ENCODE measurements around the gene WDR37.

WDR37 gene

GRCh38 chr10:1015688-1016087, 40.5 kb upstream of the WDR37 start:
- no peaks in the 10 kb centered on the region for H3K4me1 ChIP-seq (ENCODE audit: insufficient read depth, insufficient read length)
- H3K27me3 ChIP-seq (ENCODE audit: insufficient read depth, insufficient read length): no peaks in the 10 kb centered on the region
- TF ChIP-seq YY1 (IDR thresholded peaks at IDR 0.05; ENCODE audit: insufficient read depth, insufficient read length): no peak
- TF ChIP-seq SUZ12 (IDR thresholded peaks at IDR 0.05; ENCODE audit: extremely low read depth, insufficient read depth, insufficient read length): no peak
- TF ChIP-seq ZNF274 (IDR thresholded peaks at IDR 0.05; ENCODE audit: low read depth, low read length): no peak
- DNase-seq (ENCODE audit: low read depth, low spot score): no peak
- no peaks in the 10 kb centered on the region for H3K9me3 ChIP-seq (ENCODE audit: insufficient read depth, low read length)
- no peak overlapping the region for H3K4me3 ChIP-seq (ENCODE audit: insufficient read length, low read depth)
- H3K9ac ChIP-seq (ENCODE audit: insufficient read length, low read depth): no peak overlapping the region
- H3K36me3 ChIP-seq (ENCODE audit: insufficient read depth, insufficient read length, low read length): peaks cover 79% of the 10 kb centered on the region

DNA sequence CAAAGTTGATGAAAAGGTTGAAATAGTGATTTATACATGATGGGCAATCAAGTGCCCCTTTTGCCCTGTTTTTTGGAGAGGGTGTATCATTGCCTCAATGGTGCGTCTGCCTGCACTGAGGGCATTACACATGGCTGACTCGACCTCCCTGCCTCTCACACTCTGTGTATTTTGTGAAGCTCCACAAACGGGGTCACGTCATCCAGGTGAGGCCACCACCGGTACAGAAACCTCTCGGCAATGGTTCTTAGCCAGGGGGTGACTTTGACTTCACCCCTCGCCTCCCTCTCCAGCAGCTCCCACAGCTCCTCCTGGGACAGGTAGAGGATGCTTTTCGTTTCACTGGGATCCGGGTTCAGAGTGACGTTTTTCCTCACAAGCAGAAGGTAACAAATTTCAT, 36.8 kb upstream of the WDR37 start:
- DNase-seq (ENCODE audit: low read depth, low spot score): no peak
- Histone ChIP-seq H3K9ac (ENCODE audit: insufficient read length, low read depth) (no peak overlapping the region), H3K9me3 (ENCODE audit: insufficient read depth, low read length) (no peaks in the 10 kb centered on the region), H3K27me3 (ENCODE audit: insufficient read depth, insufficient read length) (no peaks in the 10 kb centered on the region), H3K36me3 (ENCODE audit: insufficient read depth, insufficient read length, low read length) (peaks cover 53% of the 10 kb centered on the region), H3K4me1 (ENCODE audit: insufficient read depth, insufficient read length) (no peaks in the 10 kb centered on the region), H3K4me3 (ENCODE audit: insufficient read length, low read depth) (no peak overlapping the region)
- TF ChIP-seq YY1 (IDR thresholded peaks at IDR 0.05; ENCODE audit: insufficient read depth, insufficient read length): no peak
- no peak for TF ChIP-seq SUZ12 (IDR thresholded peaks at IDR 0.05; ENCODE audit: extremely low read depth, insufficient read depth, insufficient read length)
- TF ChIP-seq ZNF274 (IDR thresholded peaks at IDR 0.05; ENCODE audit: low read depth, low read length): no peak

GRCh38 chr10:1020460-1020859, 35.7 kb upstream of the WDR37 start:
- Histone ChIP-seq H3K9ac (ENCODE audit: insufficient read length, low read depth) (no peak overlapping the region), H3K9me3 (ENCODE audit: insufficient read depth, low read length) (no peaks in the 10 kb centered on the region), H3K4me1 (ENCODE audit: insufficient read depth, insufficient read length) (no peaks in the 10 kb centered on the region), H3K27me3 (ENCODE audit: insufficient read depth, insufficient read length) (no peaks in the 10 kb centered on the region), H3K36me3 (ENCODE audit: insufficient read depth, insufficient read length, low read length) (peaks cover 45% of the 10 kb centered on the region), H3K4me3 (ENCODE audit: insufficient read length, low read depth) (no peak overlapping the region)
- no peak for TF ChIP-seq ZNF274 (IDR thresholded peaks at IDR 0.05; ENCODE audit: low read depth, low read length)
- no peak for TF ChIP-seq YY1 (IDR thresholded peaks at IDR 0.05; ENCODE audit: insufficient read depth, insufficient read length)
- no peak for TF ChIP-seq SUZ12 (IDR thresholded peaks at IDR 0.05; ENCODE audit: extremely low read depth, insufficient read depth, insufficient read length)
- DNase-seq (ENCODE audit: low read depth, low spot score): no peak

DNA sequence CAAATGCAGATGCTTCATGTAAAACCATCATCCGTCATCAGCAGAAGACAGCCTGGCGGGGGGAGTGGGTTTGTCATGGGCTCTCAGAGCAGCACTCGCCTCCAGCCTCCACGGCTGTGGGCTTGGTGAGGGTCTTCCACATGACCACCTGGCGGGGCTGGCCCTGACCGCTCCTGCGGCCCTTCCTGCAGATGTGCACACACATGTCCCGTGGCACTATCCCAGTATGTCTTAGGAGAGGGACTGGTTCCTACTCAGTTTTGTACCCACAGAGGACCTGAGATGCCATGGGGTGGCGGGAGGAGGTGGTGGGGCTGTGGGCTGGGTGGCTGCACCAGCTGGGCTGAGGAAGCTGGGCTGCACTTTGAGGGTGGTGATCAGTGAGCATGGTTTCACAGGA, 35.2 kb upstream of the WDR37 start:
- Histone ChIP-seq H3K4me1 (ENCODE audit: insufficient read depth, insufficient read length) (no peaks in the 10 kb centered on the region), H3K9me3 (ENCODE audit: insufficient read depth, low read length) (no peaks in the 10 kb centered on the region), H3K36me3 (ENCODE audit: insufficient read depth, insufficient read length, low read length) (peaks cover 40% of the 10 kb centered on the region), H3K9ac (ENCODE audit: insufficient read length, low read depth) (no peak overlapping the region), H3K4me3 (ENCODE audit: insufficient read length, low read depth) (no peak overlapping the region), H3K27me3 (ENCODE audit: insufficient read depth, insufficient read length) (no peaks in the 10 kb centered on the region)
- DNase-seq (ENCODE audit: low read depth, low spot score): no peak
- TF ChIP-seq ZNF274 (IDR thresholded peaks at IDR 0.05; ENCODE audit: low read depth, low read length) (no peak), SUZ12 (IDR thresholded peaks at IDR 0.05; ENCODE audit: extremely low read depth, insufficient read depth, insufficient read length) (no peak), YY1 (IDR thresholded peaks at IDR 0.05; ENCODE audit: insufficient read depth, insufficient read length) (no peak)

DNA sequence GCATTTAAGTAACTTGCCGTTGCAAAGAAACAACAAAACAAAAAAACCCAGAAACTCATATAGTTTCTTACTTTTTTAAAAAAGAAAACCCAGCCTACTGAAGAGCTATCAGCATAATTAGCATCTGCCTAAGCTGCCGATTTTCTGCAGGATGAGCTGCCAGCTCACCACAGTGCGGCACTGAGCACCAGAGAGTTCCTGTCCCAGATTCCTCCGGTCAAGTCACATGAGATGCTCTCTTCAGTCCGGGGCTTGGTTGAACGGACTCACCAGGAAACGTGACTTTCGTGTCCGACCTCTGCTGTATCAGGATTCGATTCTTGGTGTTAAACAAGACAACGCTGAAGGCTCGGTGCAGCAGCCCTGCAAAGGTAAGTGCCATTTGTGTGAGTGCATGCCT, 33.8 kb upstream of the WDR37 start:
- no peak for TF ChIP-seq SUZ12 (IDR thresholded peaks at IDR 0.05; ENCODE audit: extremely low read depth, insufficient read depth, insufficient read length)
- no peak for TF ChIP-seq YY1 (IDR thresholded peaks at IDR 0.05; ENCODE audit: insufficient read depth, insufficient read length)
- no peak for TF ChIP-seq ZNF274 (IDR thresholded peaks at IDR 0.05; ENCODE audit: low read depth, low read length)
- Histone ChIP-seq H3K4me3 (ENCODE audit: insufficient read length, low read depth) (no peak overlapping the region), H3K4me1 (ENCODE audit: insufficient read depth, insufficient read length) (no peaks in the 10 kb centered on the region), H3K27me3 (ENCODE audit: insufficient read depth, insufficient read length) (no peaks in the 10 kb centered on the region), H3K36me3 (ENCODE audit: insufficient read depth, insufficient read length, low read length) (peaks cover 27% of the 10 kb centered on the region), H3K9me3 (ENCODE audit: insufficient read depth, low read length) (no peaks in the 10 kb centered on the region), H3K9ac (ENCODE audit: insufficient read length, low read depth) (no peak overlapping the region)
- no peak for DNase-seq (ENCODE audit: low read depth, low spot score)

DNA sequence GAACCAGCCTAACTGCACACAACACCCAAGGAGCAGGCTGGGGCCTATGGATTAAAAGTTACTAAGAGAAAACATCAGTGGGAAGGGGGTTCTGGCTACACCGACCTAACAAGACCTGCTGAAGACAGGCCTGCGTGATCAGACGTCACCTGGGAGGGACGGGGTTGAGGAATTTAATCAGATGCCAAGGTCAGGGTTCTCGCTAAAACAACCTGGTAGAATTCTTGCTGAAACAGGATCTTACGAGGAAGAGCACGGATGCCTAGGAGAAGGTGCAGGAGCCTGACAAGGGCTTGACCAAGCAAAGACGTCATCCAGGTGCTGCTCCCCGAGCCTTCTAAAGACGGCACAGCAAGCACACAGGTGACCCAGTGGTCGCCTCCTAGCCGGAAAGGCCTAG, 32.1 kb upstream of the WDR37 start:
- H3K36me3 ChIP-seq (ENCODE audit: insufficient read depth, insufficient read length, low read length): peaks cover 15% of the 10 kb centered on the region

DNA sequence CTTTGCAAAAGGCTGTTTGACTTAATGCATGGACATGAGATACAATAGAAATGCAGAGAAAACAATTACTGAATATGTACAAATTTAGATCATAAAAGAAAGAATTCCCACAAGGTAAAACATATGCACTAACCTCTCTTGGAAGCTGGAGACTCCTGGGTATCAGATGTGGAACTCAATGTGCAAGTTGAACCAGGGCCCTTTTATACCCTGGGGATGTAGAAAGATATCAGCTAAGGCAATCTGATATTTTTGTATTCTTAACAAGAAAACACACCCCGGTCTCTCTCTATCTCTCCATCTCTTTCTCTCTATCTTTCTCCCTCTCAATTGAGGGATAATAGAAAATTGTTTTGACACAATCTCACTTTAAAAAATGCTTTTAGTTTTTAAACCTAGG, 30.5 kb upstream of the WDR37 start, which contains the start of gene IDI2:
Gene IDI2, minus strand, starts transcription at position 177 of the 400 bp plus-strand sequence. CDS start 1,136 bp downstream, outside the sequence.
- H3K4me1 ChIP-seq (ENCODE audit: insufficient read depth, insufficient read length): no peaks in the 10 kb centered on the region
- H3K9ac ChIP-seq (ENCODE audit: insufficient read length, low read depth): no peak within 1 kb of the TSS
- peaks cover 3% of the 10 kb centered on the region for H3K36me3 ChIP-seq (ENCODE audit: insufficient read depth, insufficient read length, low read length)
- no peak for DNase-seq (ENCODE audit: low read depth, low spot score)
- TF ChIP-seq ZNF274 (IDR thresholded peaks at IDR 0.05; ENCODE audit: low read depth, low read length) (no peak), YY1 (IDR thresholded peaks at IDR 0.05; ENCODE audit: insufficient read depth, insufficient read length) (no peak), SUZ12 (IDR thresholded peaks at IDR 0.05; ENCODE audit: extremely low read depth, insufficient read depth, insufficient read length) (no peak)
- H3K27me3 ChIP-seq (ENCODE audit: insufficient read depth, insufficient read length): no peaks in the 10 kb centered on the region
- no peaks in the 10 kb centered on the region for H3K9me3 ChIP-seq (ENCODE audit: insufficient read depth, low read length)
- no peak within 1 kb of the TSS for H3K4me3 ChIP-seq (ENCODE audit: insufficient read length, low read depth)

More for the DNA sequence above, 32.1 kb upstream of the WDR37 start:
- no peaks in the 10 kb centered on the region for H3K9me3 ChIP-seq (ENCODE audit: insufficient read depth, low read length)
- no peak overlapping the region for H3K9ac ChIP-seq (ENCODE audit: insufficient read length, low read depth)
- TF ChIP-seq SUZ12 (IDR thresholded peaks at IDR 0.05; ENCODE audit: extremely low read depth, insufficient read depth, insufficient read length) (no peak), YY1 (IDR thresholded peaks at IDR 0.05; ENCODE audit: insufficient read depth, insufficient read length) (no peak), ZNF274 (IDR thresholded peaks at IDR 0.05; ENCODE audit: low read depth, low read length) (no peak)
- H3K4me3 ChIP-seq (ENCODE audit: insufficient read length, low read depth): no peak overlapping the region
- DNase-seq (ENCODE audit: low read depth, low spot score): no peak
- H3K27me3 ChIP-seq (ENCODE audit: insufficient read depth, insufficient read length): no peaks in the 10 kb centered on the region
- no peaks in the 10 kb centered on the region for H3K4me1 ChIP-seq (ENCODE audit: insufficient read depth, insufficient read length)

All from NT2/D1 (cell line).